ENCODE results near the gene ARHGEF16. TPM values are rescaled to one million over a fixed set of nuclear protein-coding genes. Genes with fewer than 3 reads are reported as not detected.

Gene ARHGEF16
- total RNA-seq, 1 experiment from 2014 or later, result 10.1 TPM

GRCh38 chr1:3524556-3525203 is 70.2 kb downstream of the ARHGEF16 start:
- ChIA-PET CTCF (no interaction called here), POLR2A (no interaction called here)
- in situ Hi-C loops (cut with HindIII; ENCODE audit: low pct_unique_long_range_greater_than_20kb, low sequenced_read_pairs), result no loop called here
- Histone ChIP-seq H3K27ac (ENCODE audit: low read length) (no peak overlapping the region), H3K36me3 (ENCODE audit: control insufficient read depth, insufficient read depth, low read length) (no peaks in the 10 kb centered on the region), H3K4me3 (ENCODE audit: low read depth in 2 of 2, low read length in 2 of 2) (no peak overlapping the region), H3K4me1 (ENCODE audit: control insufficient read depth, insufficient read depth, low read length) (peaks cover 9% of the 10 kb centered on the region), H3K27me3 (ENCODE audit: control insufficient read depth, insufficient read depth, low read length) (no peaks in the 10 kb centered on the region), H3K9me3 (ENCODE audit: control insufficient read depth, insufficient read depth, low read depth, low read length) (no peaks in the 10 kb centered on the region)
- intact Hi-C loops (cut with micrococcal nuclease; ENCODE audit: unreplicated experiment), result no loop called here
- ATAC-seq (no peak), DNase-seq (ENCODE audit: low read depth, low spot score) (no peak)
- TF ChIP-seq SIN3A (IDR thresholded peaks at IDR 0.05; ENCODE audit: borderline replicate concordance, insufficient read depth, low read depth, low read length), result no peak
- TF ChIP-seq, protein P1, sequence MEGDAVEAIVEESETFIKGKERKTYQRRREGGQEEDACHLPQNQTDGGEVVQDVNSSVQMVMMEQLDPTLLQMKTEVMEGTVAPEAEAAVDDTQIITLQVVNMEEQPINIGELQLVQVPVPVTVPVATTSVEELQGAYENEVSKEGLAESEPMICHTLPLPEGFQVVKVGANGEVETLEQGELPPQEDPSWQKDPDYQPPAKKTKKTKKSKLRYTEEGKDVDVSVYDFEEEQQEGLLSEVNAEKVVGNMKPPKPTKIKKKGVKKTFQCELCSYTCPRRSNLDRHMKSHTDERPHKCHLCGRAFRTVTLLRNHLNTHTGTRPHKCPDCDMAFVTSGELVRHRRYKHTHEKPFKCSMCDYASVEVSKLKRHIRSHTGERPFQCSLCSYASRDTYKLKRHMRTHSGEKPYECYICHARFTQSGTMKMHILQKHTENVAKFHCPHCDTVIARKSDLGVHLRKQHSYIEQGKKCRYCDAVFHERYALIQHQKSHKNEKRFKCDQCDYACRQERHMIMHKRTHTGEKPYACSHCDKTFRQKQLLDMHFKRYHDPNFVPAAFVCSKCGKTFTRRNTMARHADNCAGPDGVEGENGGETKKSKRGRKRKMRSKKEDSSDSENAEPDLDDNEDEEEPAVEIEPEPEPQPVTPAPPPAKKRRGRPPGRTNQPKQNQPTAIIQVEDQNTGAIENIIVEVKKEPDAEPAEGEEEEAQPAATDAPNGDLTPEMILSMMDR (IDR thresholded peaks at IDR 0.05), result no peak
- TF ChIP-seq, protein P2, sequence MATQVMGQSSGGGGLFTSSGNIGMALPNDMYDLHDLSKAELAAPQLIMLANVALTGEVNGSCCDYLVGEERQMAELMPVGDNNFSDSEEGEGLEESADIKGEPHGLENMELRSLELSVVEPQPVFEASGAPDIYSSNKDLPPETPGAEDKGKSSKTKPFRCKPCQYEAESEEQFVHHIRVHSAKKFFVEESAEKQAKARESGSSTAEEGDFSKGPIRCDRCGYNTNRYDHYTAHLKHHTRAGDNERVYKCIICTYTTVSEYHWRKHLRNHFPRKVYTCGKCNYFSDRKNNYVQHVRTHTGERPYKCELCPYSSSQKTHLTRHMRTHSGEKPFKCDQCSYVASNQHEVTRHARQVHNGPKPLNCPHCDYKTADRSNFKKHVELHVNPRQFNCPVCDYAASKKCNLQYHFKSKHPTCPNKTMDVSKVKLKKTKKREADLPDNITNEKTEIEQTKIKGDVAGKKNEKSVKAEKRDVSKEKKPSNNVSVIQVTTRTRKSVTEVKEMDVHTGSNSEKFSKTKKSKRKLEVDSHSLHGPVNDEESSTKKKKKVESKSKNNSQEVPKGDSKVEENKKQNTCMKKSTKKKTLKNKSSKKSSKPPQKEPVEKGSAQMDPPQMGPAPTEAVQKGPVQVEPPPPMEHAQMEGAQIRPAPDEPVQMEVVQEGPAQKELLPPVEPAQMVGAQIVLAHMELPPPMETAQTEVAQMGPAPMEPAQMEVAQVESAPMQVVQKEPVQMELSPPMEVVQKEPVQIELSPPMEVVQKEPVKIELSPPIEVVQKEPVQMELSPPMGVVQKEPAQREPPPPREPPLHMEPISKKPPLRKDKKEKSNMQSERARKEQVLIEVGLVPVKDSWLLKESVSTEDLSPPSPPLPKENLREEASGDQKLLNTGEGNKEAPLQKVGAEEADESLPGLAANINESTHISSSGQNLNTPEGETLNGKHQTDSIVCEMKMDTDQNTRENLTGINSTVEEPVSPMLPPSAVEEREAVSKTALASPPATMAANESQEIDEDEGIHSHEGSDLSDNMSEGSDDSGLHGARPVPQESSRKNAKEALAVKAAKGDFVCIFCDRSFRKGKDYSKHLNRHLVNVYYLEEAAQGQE (IDR thresholded peaks at IDR 0.05; ENCODE audit: insufficient read depth in 1 of 2, low read depth in 2 of 2, low read length in 1 of 2), result no peak
- no peak for TF ChIP-seq TCF7L2 (IDR thresholded peaks at IDR 0.05; ENCODE audit: low read depth, low read length)
- no peak for TF ChIP-seq POLR2AphosphoS5 (IDR thresholded peaks at IDR 0.05; ENCODE audit: low read depth, low read length)
- no TSS peak for BruUV-seq (replicated peaks)

GRCh38 chr1:3525551-3526482 is 71.4 kb downstream of the ARHGEF16 start:
- TF ChIP-seq SIN3A (IDR thresholded peaks at IDR 0.05; ENCODE audit: borderline replicate concordance, insufficient read depth, low read depth, low read length) (no peak), TCF7L2 (IDR thresholded peaks at IDR 0.05; ENCODE audit: low read depth, low read length) (no peak), POLR2AphosphoS5 (IDR thresholded peaks at IDR 0.05; ENCODE audit: low read depth, low read length) (no peak)
- TF ChIP-seq, protein P1 (IDR thresholded peaks at IDR 0.05), result no peak
- TF ChIP-seq, protein P2 (IDR thresholded peaks at IDR 0.05; ENCODE audit: insufficient read depth in 1 of 2, low read depth in 2 of 2, low read length in 1 of 2), result no peak
- no peak overlapping the region for H3K4me3 ChIP-seq (ENCODE audit: low read depth in 2 of 2, low read length in 2 of 2)
- no peak overlapping the region for H3K27ac ChIP-seq (ENCODE audit: low read length)
- in situ Hi-C loops (cut with HindIII; ENCODE audit: low pct_unique_long_range_greater_than_20kb, low sequenced_read_pairs) (no loop called here), intact Hi-C loops (cut with micrococcal nuclease; ENCODE audit: unreplicated experiment) (no loop called here)
- peaks cover 19% of the 10 kb centered on the region for H3K4me1 ChIP-seq (ENCODE audit: control insufficient read depth, insufficient read depth, low read length)
- no peaks in the 10 kb centered on the region for H3K9me3 ChIP-seq (ENCODE audit: control insufficient read depth, insufficient read depth, low read depth, low read length)
- no peaks in the 10 kb centered on the region for H3K36me3 ChIP-seq (ENCODE audit: control insufficient read depth, insufficient read depth, low read length)
- BruUV-seq (replicated peaks), result no TSS peak
- no peaks in the 10 kb centered on the region for H3K27me3 ChIP-seq (ENCODE audit: control insufficient read depth, insufficient read depth, low read length)
- POLR2A ChIA-PET, result interaction anchor here (0.7 kb wide), 2 partner anchors 36 to 90 kb away, joined by 9 read pairs; no protein-coding TSS in a partner anchor
- ATAC-seq (no peak), DNase-seq (ENCODE audit: low read depth, low spot score) (no peak)
- CTCF ChIA-PET, result interaction anchor here (0.7 kb wide), 1 partner anchor 40 kb away, joined by 5 read pairs; no protein-coding TSS in a partner anchor
